ENCODE measurements around the gene RBFOX2. TPM values are rescaled to one million over a fixed set of nuclear protein-coding genes. Genes with fewer than 3 reads are reported as not detected.

RBFOX2 gene
- total and polyA plus RNA-seq, 2 donors (not counting 3 experiments of a cell fraction or from before 2014, with no cell fraction given) = 125 to 142 TPM

- H2AFZ ChIP-seq (ENCODE audit: low read depth, low read length) = no peak overlapping the region
- no peaks in the 10 kb centered on the region for H3K9me1 ChIP-seq (replicated peaks; ENCODE audit: control insufficient read depth, extremely low read depth, insufficient read depth, low read length)
- dilution Hi-C loops (cut with MboI; ENCODE audit: extremely low pct_ligation_motif_present, low sequenced_read_pairs) = no loop called here
- DNase-seq (ENCODE audit: low read depth, low spot score) (no peak), FAIRE-seq (no peak)
- no peaks in the 10 kb centered on the region for H3K36me3 ChIP-seq (ENCODE audit: control insufficient read depth in 2 of 2, extremely low read depth in 1 of 2, insufficient read depth in 2 of 2, low read length in 2 of 2)
- H3K4me3 ChIP-seq (replicated peaks in 1 of 3; ENCODE audit: insufficient read depth in 1 of 3, low read depth in 1 of 3, low read length in 3 of 3) = no peak overlapping the region
- no peak overlapping the region for H3K4me2 ChIP-seq (ENCODE audit: insufficient read depth, low read length)
- no peaks in the 10 kb centered on the region for H3K27me3 ChIP-seq (ENCODE audit: control insufficient read depth in 2 of 2, insufficient read depth in 2 of 2, low read length in 2 of 2)
- H3K4me1 ChIP-seq (ENCODE audit: control insufficient read depth, extremely low read depth, insufficient read depth, low read length) = peaks cover 22% of the 10 kb centered on the region
- TF ChIP-seq MAX (IDR thresholded peaks at IDR 0.05; ENCODE audit: insufficient read depth, insufficient read length) (no peak), EZH2 (IDR thresholded peaks at IDR 0.05; ENCODE audit: borderline replicate concordance, low read depth, low read length, severe bottlenecking) (no peak), POLR2A (IDR thresholded peaks at IDR 0.05; ENCODE audit: low read depth, low read length) (no peak), GATA2 (IDR thresholded peaks at IDR 0.05; ENCODE audit: insufficient read depth, insufficient read length, low read depth, low read length) (no peak), JUN (IDR thresholded peaks at IDR 0.05; ENCODE audit: borderline replicate concordance, insufficient read depth, insufficient read length, low read depth) (no peak), CTCF (IDR thresholded peaks at IDR 0.05; ENCODE audit: extremely low read depth in 1 of 2, insufficient read depth in 1 of 2, low read depth in 1 of 2, low read length in 2 of 2) (no peak), FOS (IDR thresholded peaks at IDR 0.05; ENCODE audit: borderline replicate concordance, insufficient read depth, low read length) (no peak), MYC (IDR thresholded peaks at IDR 0.05; ENCODE audit: low read depth, low read length) (no peak), POLR2AphosphoS5 (IDR thresholded peaks at IDR 0.05; ENCODE audit: insufficient read depth, low read depth, low read length) (no peak)
- ChIA-PET POLR2A (no interaction called here), CTCF (no interaction called here)
- H3K79me2 ChIP-seq (ENCODE audit: control insufficient read depth, insufficient read depth, low read length) = peaks cover 31% of the 10 kb centered on the region
- H4K20me1 ChIP-seq (replicated peaks; ENCODE audit: control insufficient read depth, extremely low read depth, insufficient read depth, low read length) = peaks cover 2% of the 10 kb centered on the region
- no TSS peak for BruUV-seq (replicated peaks)
- intact Hi-C loops (cut with micrococcal nuclease) = no loop called here
- no peak overlapping the region for H3K27ac ChIP-seq (ENCODE audit: insufficient read depth, low read depth, low read length)
- no peaks in the 10 kb centered on the region for H3K9me3 ChIP-seq (replicated peaks; ENCODE audit: control insufficient read depth, insufficient read depth, low read length)
- H3K9ac ChIP-seq (replicated peaks; ENCODE audit: extremely low read depth, insufficient read depth, low read length) = no peak overlapping the region
Measured at GRCh38 chr22:35889071-35889470, 139.6 kb downstream of the RBFOX2 start.
